OCI-LY1 (cell line): Measurements from ENCODE around the gene NONO.

Experiments
- H2AFZ ChIP-seq: fragments of 200-600 bp; sonication (generic), shearing (Covaris generic); 2 replicates; pipeline ENCODE4 v1.6.0; 2014; ENCODE audit warnings: antibody characterized with exemption, mild to moderate bottlenecking, low read length
- H3F3A ChIP-seq: fragments of 200-600 bp; sonication (generic), shearing (Covaris generic); 2 replicates; pipeline ENCODE4 v1.6.0; 2014; ENCODE audit warnings: mild to moderate bottlenecking, antibody characterized with exemption, low read length, moderate library complexity; ENCODE audit not compliant: insufficient read depth
- H3K27ac ChIP-seq: fragments of 200-600 bp; sonication (generic); 2 replicates; pipeline ENCODE4 v1.5.1; 2014; ENCODE audit warnings: low read length, mixed run types, mild to moderate bottlenecking, low read depth; ENCODE audit not compliant: poor library complexity, severe bottlenecking
- H3K27me3 ChIP-seq: fragments of 200-600 bp; sonication (generic); 2 replicates; pipeline ENCODE4 v1.6.0; 2014; ENCODE audit warnings: antibody characterized with exemption, mild to moderate bottlenecking, low read length, moderate library complexity; ENCODE audit not compliant: insufficient read depth
- H3K36me3 ChIP-seq: fragments of 200-600 bp; sonication (generic); 2 replicates; pipeline ENCODE4 v1.6.1; 2014; ENCODE audit warnings: mild to moderate bottlenecking, antibody characterized with exemption, low read length, moderate library complexity, mixed read lengths; ENCODE audit not compliant: insufficient read depth
- H3K4me1 ChIP-seq: fragments of 200-600 bp; sonication (generic); 2 replicates; pipeline ENCODE4 v1.5.1; 2014; ENCODE audit warnings: mild to moderate bottlenecking, low read length, moderate library complexity; ENCODE audit not compliant: insufficient read depth, severe bottlenecking
- H3K4me2 ChIP-seq: fragments of 200-600 bp; sonication (generic), shearing (Covaris generic); 2 replicates; pipeline ENCODE4 v1.6.1; 2014; ENCODE audit warnings: low read length
- H3K4me3 ChIP-seq: fragments of 200-600 bp; sonication (generic); 2 replicates; pipeline ENCODE4 v1.5.1; 2014; ENCODE audit warnings: low read length, low read depth, mild to moderate bottlenecking, mixed read lengths; ENCODE audit not compliant: poor library complexity, severe bottlenecking
- H3K79me2 ChIP-seq: fragments of 200-600 bp; shearing (Covaris generic); 2 replicates; pipeline ENCODE4 v1.6.1; 2016; ENCODE audit warnings: mixed run types, low read length, mixed read lengths; ENCODE audit not compliant: insufficient read depth
- H3K9ac ChIP-seq: fragments of 200-600 bp; sonication (generic), shearing (Covaris generic); 2 replicates; pipeline ENCODE4 v1.6.1; 2014; ENCODE audit warnings: mild to moderate bottlenecking, low read length, mixed read lengths
- H3K9me2 ChIP-seq: fragments of 200-600 bp; sonication (generic), shearing (Covaris generic); 2 replicates; pipeline ENCODE4 v1.6.1; 2014; ENCODE audit warnings: low read depth, mild to moderate bottlenecking, low read length, mixed read lengths
- H3K9me3 ChIP-seq: fragments of 200-600 bp; shearing (Covaris generic); 2 replicates; pipeline ENCODE4 v1.6.1; 2014; ENCODE audit warnings: low read length, mixed read lengths
- H4K20me1 ChIP-seq: fragments of 200-600 bp; sonication (generic), shearing (Covaris generic); 2 replicates; pipeline ENCODE4 v1.6.0; 2016; ENCODE audit warnings: mild to moderate bottlenecking, low read length; ENCODE audit not compliant: insufficient read depth
- EZH2 ChIP-seq: fragments of 200-600 bp; sonication (generic), shearing (Covaris generic); IDR thresholded peaks from 2 replicates; pipeline ENCODE4 v1.8.0; 2017; ENCODE audit warnings: borderline replicate concordance, mixed run types, mild to moderate bottlenecking, antibody characterized with exemption, low read length, moderate library complexity, mixed read lengths
- TF ChIP-seq, protein P1 (sequence below): fragments of 200-600 bp; sonication (generic), shearing (Covaris generic); IDR thresholded peaks from 2 replicates; pipeline ENCODE4 v1.5.1; 2017; ENCODE audit warnings: mild to moderate bottlenecking, antibody characterized with exemption, low read length, moderate library complexity, mixed read lengths

Gene NONO

GRCh38 chrX:71245159-71245558 is 38.3 kb upstream of the NONO start:
- TF ChIP-seq EZH2, result no peak
- TF ChIP-seq, protein P1, sequence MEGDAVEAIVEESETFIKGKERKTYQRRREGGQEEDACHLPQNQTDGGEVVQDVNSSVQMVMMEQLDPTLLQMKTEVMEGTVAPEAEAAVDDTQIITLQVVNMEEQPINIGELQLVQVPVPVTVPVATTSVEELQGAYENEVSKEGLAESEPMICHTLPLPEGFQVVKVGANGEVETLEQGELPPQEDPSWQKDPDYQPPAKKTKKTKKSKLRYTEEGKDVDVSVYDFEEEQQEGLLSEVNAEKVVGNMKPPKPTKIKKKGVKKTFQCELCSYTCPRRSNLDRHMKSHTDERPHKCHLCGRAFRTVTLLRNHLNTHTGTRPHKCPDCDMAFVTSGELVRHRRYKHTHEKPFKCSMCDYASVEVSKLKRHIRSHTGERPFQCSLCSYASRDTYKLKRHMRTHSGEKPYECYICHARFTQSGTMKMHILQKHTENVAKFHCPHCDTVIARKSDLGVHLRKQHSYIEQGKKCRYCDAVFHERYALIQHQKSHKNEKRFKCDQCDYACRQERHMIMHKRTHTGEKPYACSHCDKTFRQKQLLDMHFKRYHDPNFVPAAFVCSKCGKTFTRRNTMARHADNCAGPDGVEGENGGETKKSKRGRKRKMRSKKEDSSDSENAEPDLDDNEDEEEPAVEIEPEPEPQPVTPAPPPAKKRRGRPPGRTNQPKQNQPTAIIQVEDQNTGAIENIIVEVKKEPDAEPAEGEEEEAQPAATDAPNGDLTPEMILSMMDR, result no peak
- Histone ChIP-seq H3K79me2 (no peaks in the 10 kb centered on the region), H3K36me3 (peaks cover 89% of the 10 kb centered on the region), H3K9me3 (no peaks in the 10 kb centered on the region), H3K4me3 (no peak overlapping the region), H3F3A (no peaks in the 10 kb centered on the region), H3K4me2 (no peak overlapping the region), H3K4me1 (no peaks in the 10 kb centered on the region), H4K20me1 (no peaks in the 10 kb centered on the region), H3K9me2 (no peaks in the 10 kb centered on the region), H3K27me3 (no peaks in the 10 kb centered on the region), H2AFZ (no peak overlapping the region), H3K27ac (no peak overlapping the region), H3K9ac (no peak overlapping the region)

GRCh38 chrX:71250841-71251240 is 32.6 kb upstream of the NONO start:
- H3K4me1 ChIP-seq, result peaks cover 24% of the 10 kb centered on the region
- no peak overlapping the region for H2AFZ ChIP-seq
- no peak overlapping the region for H3K4me2 ChIP-seq
- no peaks in the 10 kb centered on the region for H3K9me3 ChIP-seq
- no peaks in the 10 kb centered on the region for H3F3A ChIP-seq
- no peak overlapping the region for H3K9ac ChIP-seq
- H3K9me2 ChIP-seq, result no peaks in the 10 kb centered on the region
- H3K36me3 ChIP-seq, result peaks cover 41% of the 10 kb centered on the region
- no peak overlapping the region for H3K4me3 ChIP-seq
- H3K27ac ChIP-seq, result no peak overlapping the region
- no peaks in the 10 kb centered on the region for H4K20me1 ChIP-seq
- TF ChIP-seq EZH2, result no peak
- TF ChIP-seq, protein P1, result no peak
- no peaks in the 10 kb centered on the region for H3K27me3 ChIP-seq
- H3K79me2 ChIP-seq, result no peaks in the 10 kb centered on the region; the same call in 1 of the 2 replicates

- TF ChIP-seq, protein P1, result no peak
- no peak for TF ChIP-seq EZH2
- Histone ChIP-seq H3K4me2 (peak overlapping the region; percentile 83; the same call in 1 of the 2 replicates), H3K9me3 (no peaks in the 10 kb centered on the region), H3K27me3 (no peaks in the 10 kb centered on the region), H4K20me1 (no peaks in the 10 kb centered on the region), H2AFZ (no peak overlapping the region), H3K9ac (no peak overlapping the region), H3K79me2 (no peaks in the 10 kb centered on the region; the same call in 1 of the 2 replicates), H3K27ac (no peak overlapping the region), H3K4me3 (no peak overlapping the region), H3F3A (no peaks in the 10 kb centered on the region), H3K36me3 (peaks cover 36% of the 10 kb centered on the region), H3K4me1 (peaks cover 31% of the 10 kb centered on the region), H3K9me2 (no peaks in the 10 kb centered on the region)
These were observed 31.9 kb upstream of the NONO start for GRCh38 chrX:71251466-71251973.
